Measurements from ENCODE around the gene ADAMTSL3.

GRCh38 chr15:84033793-84034553, 380.1 kb downstream of the ADAMTSL3 start:
- TF ChIP-seq, protein P1, sequence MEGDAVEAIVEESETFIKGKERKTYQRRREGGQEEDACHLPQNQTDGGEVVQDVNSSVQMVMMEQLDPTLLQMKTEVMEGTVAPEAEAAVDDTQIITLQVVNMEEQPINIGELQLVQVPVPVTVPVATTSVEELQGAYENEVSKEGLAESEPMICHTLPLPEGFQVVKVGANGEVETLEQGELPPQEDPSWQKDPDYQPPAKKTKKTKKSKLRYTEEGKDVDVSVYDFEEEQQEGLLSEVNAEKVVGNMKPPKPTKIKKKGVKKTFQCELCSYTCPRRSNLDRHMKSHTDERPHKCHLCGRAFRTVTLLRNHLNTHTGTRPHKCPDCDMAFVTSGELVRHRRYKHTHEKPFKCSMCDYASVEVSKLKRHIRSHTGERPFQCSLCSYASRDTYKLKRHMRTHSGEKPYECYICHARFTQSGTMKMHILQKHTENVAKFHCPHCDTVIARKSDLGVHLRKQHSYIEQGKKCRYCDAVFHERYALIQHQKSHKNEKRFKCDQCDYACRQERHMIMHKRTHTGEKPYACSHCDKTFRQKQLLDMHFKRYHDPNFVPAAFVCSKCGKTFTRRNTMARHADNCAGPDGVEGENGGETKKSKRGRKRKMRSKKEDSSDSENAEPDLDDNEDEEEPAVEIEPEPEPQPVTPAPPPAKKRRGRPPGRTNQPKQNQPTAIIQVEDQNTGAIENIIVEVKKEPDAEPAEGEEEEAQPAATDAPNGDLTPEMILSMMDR (IDR thresholded peaks at IDR 0.05; ENCODE audit: low read depth, low read length, missing input control) = no peak
- TF ChIP-seq EGR1 (IDR thresholded peaks at IDR 0.05; ENCODE audit: low read depth in 2 of 2) (no peak), RAD21 (IDR thresholded peaks at IDR 0.05) (no peak), TAF1 (conservative IDR thresholded peaks at IDR 0.05) (no peak), SP1 (IDR thresholded peaks at IDR 0.05) (no peak), GABPA (IDR thresholded peaks at IDR 0.05 in 1 of 2, conservative IDR thresholded peaks at IDR 0.05 in 1 of 2) (no peak), JUND (IDR thresholded peaks at IDR 0.05) (no peak), REST (IDR thresholded peaks at IDR 0.05) (no peak), YY1 (IDR thresholded peaks at IDR 0.05) (no peak), FOXA1 (IDR thresholded peaks at IDR 0.05) (no peak), RXRA (IDR thresholded peaks at IDR 0.05) (no peak), HNF4G (IDR thresholded peaks at IDR 0.05) (no peak)
- TF ChIP-seq, protein P2, sequence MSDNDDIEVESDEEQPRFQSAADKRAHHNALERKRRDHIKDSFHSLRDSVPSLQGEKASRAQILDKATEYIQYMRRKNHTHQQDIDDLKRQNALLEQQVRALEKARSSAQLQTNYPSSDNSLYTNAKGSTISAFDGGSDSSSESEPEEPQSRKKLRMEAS (IDR thresholded peaks at IDR 0.05) = no peak
- TF ChIP-seq, protein P3, sequence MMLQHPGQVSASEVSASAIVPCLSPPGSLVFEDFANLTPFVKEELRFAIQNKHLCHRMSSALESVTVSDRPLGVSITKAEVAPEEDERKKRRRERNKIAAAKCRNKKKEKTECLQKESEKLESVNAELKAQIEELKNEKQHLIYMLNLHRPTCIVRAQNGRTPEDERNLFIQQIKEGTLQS (IDR thresholded peaks at IDR 0.05) = no peak
